ENCODE measurements around the gene TMEM26. TPM values are rescaled to one million over a fixed set of nuclear protein-coding genes. Genes with fewer than 3 reads are reported as not detected.
"Not testable (repeated sequence)": the region's sequence is repeated elsewhere in the genome, so short reads cannot be mapped to it uniquely, and the experiment has no call there.

The TMEM26 gene
- total and polyA plus RNA-seq, 2 donors from 2014 or later, result 1.2 to 1.6 TPM

GRCh38 chr10:61389887-61390286 lies 63.3 kb downstream of the TMEM26 start:
- Histone ChIP-seq H3K4me3 (ENCODE audit: low read length in 3 of 3) (no peak overlapping the region), H3K27me3 (ENCODE audit: control insufficient read depth, insufficient read depth, low read length) (no peaks in the 10 kb centered on the region), H3K9me3 (ENCODE audit: control insufficient read depth in 2 of 3, insufficient read depth in 1 of 3, low read length in 3 of 3) (no peaks in the 10 kb centered on the region), H3K4me1 (ENCODE audit: control insufficient read depth in 2 of 3, insufficient read depth in 2 of 3, low read depth in 1 of 3, low read length in 3 of 3) (no peaks in the 10 kb centered on the region), H3K9ac (ENCODE audit: low read length in 3 of 3) (no peak overlapping the region), H3K27ac (ENCODE audit: low read depth in 2 of 2, low read length in 2 of 2) (no peak overlapping the region), H3K36me3 (ENCODE audit: control insufficient read depth in 2 of 3, insufficient read depth in 3 of 3, low read length in 3 of 3) (no peaks in the 10 kb centered on the region)
- intact Hi-C loops (cut with DNase I), result no loop called here
- TF ChIP-seq, protein P1, sequence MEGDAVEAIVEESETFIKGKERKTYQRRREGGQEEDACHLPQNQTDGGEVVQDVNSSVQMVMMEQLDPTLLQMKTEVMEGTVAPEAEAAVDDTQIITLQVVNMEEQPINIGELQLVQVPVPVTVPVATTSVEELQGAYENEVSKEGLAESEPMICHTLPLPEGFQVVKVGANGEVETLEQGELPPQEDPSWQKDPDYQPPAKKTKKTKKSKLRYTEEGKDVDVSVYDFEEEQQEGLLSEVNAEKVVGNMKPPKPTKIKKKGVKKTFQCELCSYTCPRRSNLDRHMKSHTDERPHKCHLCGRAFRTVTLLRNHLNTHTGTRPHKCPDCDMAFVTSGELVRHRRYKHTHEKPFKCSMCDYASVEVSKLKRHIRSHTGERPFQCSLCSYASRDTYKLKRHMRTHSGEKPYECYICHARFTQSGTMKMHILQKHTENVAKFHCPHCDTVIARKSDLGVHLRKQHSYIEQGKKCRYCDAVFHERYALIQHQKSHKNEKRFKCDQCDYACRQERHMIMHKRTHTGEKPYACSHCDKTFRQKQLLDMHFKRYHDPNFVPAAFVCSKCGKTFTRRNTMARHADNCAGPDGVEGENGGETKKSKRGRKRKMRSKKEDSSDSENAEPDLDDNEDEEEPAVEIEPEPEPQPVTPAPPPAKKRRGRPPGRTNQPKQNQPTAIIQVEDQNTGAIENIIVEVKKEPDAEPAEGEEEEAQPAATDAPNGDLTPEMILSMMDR (IDR thresholded peaks at IDR 0.05; ENCODE audit: borderline replicate concordance, extremely low read depth, insufficient read depth), result no peak
- DNase-seq (no peak), FAIRE-seq (no peak)

- DNase-seq; intact Hi-C loops (cut with DNase I); H3K27me3 ChIP-seq (ENCODE audit: control insufficient read depth, insufficient read depth, low read length); H3K36me3 ChIP-seq (ENCODE audit: control insufficient read depth in 2 of 3, insufficient read depth in 3 of 3, low read length in 3 of 3); FAIRE-seq; H3K27ac ChIP-seq (ENCODE audit: low read depth in 2 of 2, low read length in 2 of 2); H3K4me1 ChIP-seq (ENCODE audit: control insufficient read depth in 2 of 3, insufficient read depth in 2 of 3, low read depth in 1 of 3, low read length in 3 of 3); H3K9me3 ChIP-seq (ENCODE audit: control insufficient read depth in 2 of 3, insufficient read depth in 1 of 3, low read length in 3 of 3); H3K9ac ChIP-seq (ENCODE audit: low read length in 3 of 3); H3K4me3 ChIP-seq (ENCODE audit: low read length in 3 of 3): not testable (repeated sequence)
Observed at GRCh38 chr10:61388986-61389385, 64.2 kb downstream of the TMEM26 start.

DNA sequence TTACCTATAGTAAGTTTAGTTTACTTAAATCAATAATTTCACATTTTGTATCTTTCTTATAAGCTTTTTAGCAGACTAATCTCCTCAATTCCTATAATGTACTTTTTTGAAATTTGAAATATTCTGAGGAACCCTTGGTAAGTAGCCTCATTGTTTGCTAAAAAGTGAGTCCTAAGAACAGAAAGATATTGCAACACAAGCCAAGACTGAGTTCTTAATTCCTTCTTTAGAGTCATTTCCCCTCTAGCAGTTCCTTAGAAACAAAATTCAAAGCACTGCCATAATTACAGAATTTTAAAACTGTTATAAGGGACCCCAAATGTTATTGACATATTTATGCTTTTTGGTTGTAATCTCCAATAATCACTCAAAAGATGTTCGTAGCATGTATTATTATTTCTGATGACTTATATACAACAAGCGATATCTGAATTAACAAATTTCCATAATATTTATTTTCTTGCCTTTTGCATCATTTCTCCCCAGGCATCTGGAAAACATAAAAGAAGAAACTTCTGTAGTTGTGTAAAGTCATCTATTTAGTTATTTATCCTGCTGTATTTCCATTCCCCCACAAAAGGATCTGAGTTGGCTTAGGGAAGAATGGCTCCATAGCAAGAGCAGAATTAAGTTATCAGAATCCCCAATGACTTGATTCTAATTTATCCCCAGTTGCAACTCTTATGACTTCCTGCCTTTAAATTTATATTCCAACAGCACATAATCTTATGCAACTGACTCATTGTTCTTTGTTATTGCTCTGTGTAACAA lies 67.8 kb downstream of the TMEM26 start:
- Histone ChIP-seq H3K27me3 (ENCODE audit: control insufficient read depth, insufficient read depth, low read length) (no peaks in the 10 kb centered on the region), H3K4me3 (ENCODE audit: low read length in 3 of 3) (no peak overlapping the region), H3K36me3 (ENCODE audit: control insufficient read depth in 2 of 3, insufficient read depth in 3 of 3, low read length in 3 of 3) (no peaks in the 10 kb centered on the region), H3K27ac (ENCODE audit: low read depth in 2 of 2, low read length in 2 of 2) (no peak overlapping the region), H3K9me3 (ENCODE audit: control insufficient read depth in 2 of 3, insufficient read depth in 1 of 3, low read length in 3 of 3) (no peaks in the 10 kb centered on the region), H3K4me1 (ENCODE audit: control insufficient read depth in 2 of 3, insufficient read depth in 2 of 3, low read depth in 1 of 3, low read length in 3 of 3) (no peaks in the 10 kb centered on the region), H3K9ac (ENCODE audit: low read length in 3 of 3) (no peak overlapping the region)
- TF ChIP-seq, protein P1 (IDR thresholded peaks at IDR 0.05; ENCODE audit: borderline replicate concordance, extremely low read depth, insufficient read depth), result no peak
- intact Hi-C loops (cut with DNase I), result no loop called here
- FAIRE-seq, result peak; percentile 21
- DNase-seq, result no peak

DNA sequence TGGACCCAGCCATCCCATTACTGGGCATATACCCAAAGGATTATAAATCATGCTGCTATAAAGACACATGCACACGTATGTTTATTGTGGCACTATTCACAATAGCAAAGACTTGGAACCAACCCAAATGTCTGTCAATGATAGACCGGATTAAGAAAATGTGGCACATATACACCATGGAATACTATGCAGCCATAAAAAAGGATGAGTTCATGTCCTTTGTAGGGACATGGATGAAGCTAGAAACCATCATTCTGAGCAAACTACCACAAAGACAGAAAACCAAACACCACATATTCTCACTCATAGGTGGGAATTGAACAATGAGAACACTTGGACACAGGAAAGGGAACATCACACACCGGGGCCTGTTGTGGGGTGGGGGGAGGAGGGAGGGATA lies 72.0 kb downstream of the TMEM26 start:
- H3K36me3 ChIP-seq (ENCODE audit: control insufficient read depth in 2 of 3, insufficient read depth in 3 of 3, low read length in 3 of 3); DNase-seq; H3K27me3 ChIP-seq (ENCODE audit: control insufficient read depth, insufficient read depth, low read length); FAIRE-seq; H3K27ac ChIP-seq (ENCODE audit: low read depth in 2 of 2, low read length in 2 of 2); H3K9me3 ChIP-seq (ENCODE audit: control insufficient read depth in 2 of 3, insufficient read depth in 1 of 3, low read length in 3 of 3); H3K4me3 ChIP-seq (ENCODE audit: low read length in 3 of 3); H3K4me1 ChIP-seq (ENCODE audit: control insufficient read depth in 2 of 3, insufficient read depth in 2 of 3, low read depth in 1 of 3, low read length in 3 of 3); intact Hi-C loops (cut with DNase I); H3K9ac ChIP-seq (ENCODE audit: low read length in 3 of 3): not testable (repeated sequence)
